ENCODE data around the gene ELAVL4.

The ELAVL4 gene

DNA sequence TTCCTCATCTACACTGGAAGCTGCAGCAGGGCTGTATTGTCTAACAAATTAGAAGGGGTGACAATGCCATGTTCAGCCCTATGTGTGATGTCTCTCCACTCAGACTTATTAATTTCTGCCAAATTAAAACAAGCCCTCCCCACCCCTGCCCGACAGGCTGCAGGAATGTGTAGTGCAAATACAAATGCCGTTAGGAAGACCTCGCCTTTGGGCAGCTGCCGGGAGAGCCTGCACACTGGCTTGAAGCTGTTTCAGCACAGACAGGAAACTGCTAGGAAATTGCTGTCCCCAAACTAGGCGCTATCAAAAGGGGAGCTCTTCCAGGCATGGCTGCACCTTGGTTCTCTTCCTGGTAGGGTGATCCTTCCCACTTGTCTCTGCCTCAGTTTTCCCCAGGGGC is 135.2 kb downstream of the ELAVL4 start:
- no peak overlapping the region for H3K4me3 ChIP-seq (ENCODE audit: low read length)
- no peaks in the 10 kb centered on the region for H3K27me3 ChIP-seq (ENCODE audit: control insufficient read depth, insufficient read depth, low read length)
- H3K4me1 ChIP-seq (ENCODE audit: control insufficient read depth, insufficient read depth, low read length), result no peaks in the 10 kb centered on the region
- no peak for DNase-seq (ENCODE audit: low read depth, low spot score)
- no CpG with 5 or more reads among the region's 5 CpGs for WGBS (ENCODE audit: insufficient coverage, insufficient read length)
- H3K27ac ChIP-seq (ENCODE audit: low read length), result no peak overlapping the region
- no peaks in the 10 kb centered on the region for H3K36me3 ChIP-seq (ENCODE audit: control insufficient read depth, insufficient read depth, low read length)
- H3K9me3 ChIP-seq (ENCODE audit: control insufficient read depth, insufficient read depth, low read length), result no peaks in the 10 kb centered on the region

GRCh38 chr1:50246869-50247268 is 138.1 kb downstream of the ELAVL4 start:
- Histone ChIP-seq H3K4me1 (ENCODE audit: control insufficient read depth, insufficient read depth, low read length) (peaks cover 2% of the 10 kb centered on the region; the same call in 1 of the 2 replicates), H3K27me3 (ENCODE audit: control insufficient read depth, insufficient read depth, low read length) (no peaks in the 10 kb centered on the region), H3K9me3 (ENCODE audit: control insufficient read depth, insufficient read depth, low read length) (no peaks in the 10 kb centered on the region), H3K27ac (ENCODE audit: low read length) (no peak overlapping the region), H3K4me3 (ENCODE audit: low read length) (no peak overlapping the region), H3K36me3 (ENCODE audit: control insufficient read depth, insufficient read depth, low read length) (no peaks in the 10 kb centered on the region)
- no peak for DNase-seq (ENCODE audit: low read depth, low spot score)
- no CpG with 5 or more reads among the region's 1 CpG for WGBS (ENCODE audit: insufficient coverage, insufficient read length)

GRCh38 chr1:50251702-50252101 is 143.0 kb downstream of the ELAVL4 start:
- no peaks in the 10 kb centered on the region for H3K27me3 ChIP-seq (ENCODE audit: control insufficient read depth, insufficient read depth, low read length)
- no peak for DNase-seq (ENCODE audit: low read depth, low spot score)
- no peaks in the 10 kb centered on the region for H3K36me3 ChIP-seq (ENCODE audit: control insufficient read depth, insufficient read depth, low read length)
- no peaks in the 10 kb centered on the region for H3K9me3 ChIP-seq (ENCODE audit: control insufficient read depth, insufficient read depth, low read length)
- H3K27ac ChIP-seq (ENCODE audit: low read length), result no peak overlapping the region
- WGBS (ENCODE audit: insufficient coverage, insufficient read length), result no CpG with 5 or more reads among the region's 13 CpGs
- peaks cover 5% of the 10 kb centered on the region for H3K4me1 ChIP-seq (ENCODE audit: control insufficient read depth, insufficient read depth, low read length)
- no peak overlapping the region for H3K4me3 ChIP-seq (ENCODE audit: low read length)

DNA sequence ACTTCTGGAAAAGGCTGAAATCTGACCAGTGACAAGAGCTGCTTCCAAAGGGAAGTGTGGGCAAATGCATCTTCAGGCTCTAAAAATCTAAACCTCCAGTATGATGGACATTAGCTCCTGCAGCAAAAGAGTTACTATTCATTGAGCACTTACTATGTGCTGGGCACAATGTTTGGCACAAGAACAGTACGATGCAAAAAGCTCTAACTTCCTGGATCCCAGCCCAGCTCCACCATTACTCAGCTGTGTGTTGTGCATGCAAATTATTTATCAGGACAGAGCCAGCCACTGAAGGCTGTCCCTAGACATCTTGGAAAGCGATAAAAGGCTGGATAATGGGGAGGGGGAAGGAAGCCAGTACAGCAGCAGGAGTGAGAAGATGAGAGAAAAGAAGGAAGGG is 143.5 kb downstream of the ELAVL4 start:
- H3K9me3 ChIP-seq (ENCODE audit: control insufficient read depth, insufficient read depth, low read length), result no peaks in the 10 kb centered on the region
- H3K36me3 ChIP-seq (ENCODE audit: control insufficient read depth, insufficient read depth, low read length), result no peaks in the 10 kb centered on the region
- no CpG with 5 or more reads among the region's 2 CpGs for WGBS (ENCODE audit: insufficient coverage, insufficient read length)
- H3K4me1 ChIP-seq (ENCODE audit: control insufficient read depth, insufficient read depth, low read length), result peaks cover 5% of the 10 kb centered on the region
- H3K27me3 ChIP-seq (ENCODE audit: control insufficient read depth, insufficient read depth, low read length), result no peaks in the 10 kb centered on the region
- no peak for DNase-seq (ENCODE audit: low read depth, low spot score)
- no peak overlapping the region for H3K4me3 ChIP-seq (ENCODE audit: low read length)
- no peak overlapping the region for H3K27ac ChIP-seq (ENCODE audit: low read length)

Data from iPS DF 6.9 (cell line).